GM12878 (cell line): ENCODE data around the gene SRGAP1. TPM values are rescaled to one million over a fixed set of nuclear protein-coding genes. Genes with fewer than 3 reads are reported as not detected.

Experiments used
- ATAC-seq: fragments of 200-7000 bp; cut with Tn5 transposase; 3 replicates; pipeline ENCODE4 v1.9.1; 2020; ENCODE audit warnings: mild to moderate bottlenecking, moderate library complexity
- BruUV-seq: library from RNA; stranded (reverse); fragments of 400-500 nt; replicated peaks from 2 replicates; lab custom pipeline; 2021; lab: Mats Ljungman, UMichigan
- CTCF ChIA-PET: fragments of 300-600 bp; sonication (Branson Sonifier 250); formaldehyde crosslinking; extraction: SDS; loops from one replicate; lab custom pipeline; 2021; ENCODE audit warnings: inconsistent platforms; lab: Yijun Ruan, JAX
- POLR2A ChIA-PET: fragments of 350-600 bp; formaldehyde crosslinking; extraction: SDS; loops from one replicate; lab custom pipeline; 2021; ENCODE audit warnings: inconsistent platforms; lab: Charles Lee
- RAD21 ChIA-PET: fragments of 300-600 bp; sonication (Branson Sonifier 250); formaldehyde crosslinking; loops from one replicate; lab custom pipeline; 2023; ENCODE audit warnings: antibody characterized with exemption; ENCODE audit not compliant: unreplicated experiment; lab: Charles Lee
- SMC1A ChIA-PET: fragments of 300-600 bp; sonication (Branson Sonifier 250); formaldehyde crosslinking; loops from one replicate; lab custom pipeline; 2023; ENCODE audit not compliant: unreplicated experiment, uncharacterized antibody; lab: Charles Lee
- DNase-seq: peaks from one replicate; pipeline ENCODE4 v3.0.0-alpha.2; 2011; ENCODE audit warnings: low read depth, low spot score
- FAIRE-seq: peaks from 3 replicates; lab custom pipeline; 2011; peaks lifted over from hg19 to GRCh38; lab: Jason Lieb, UNC
- H2AFZ ChIP-seq: 2 replicates; pipeline ENCODE4 v1.6.0; 2011; ENCODE audit warnings: low read depth, low read length, control low read depth; ENCODE audit not compliant: control insufficient read depth
- H3K27ac ChIP-seq: 2 replicates; pipeline ENCODE4 v1.5.1; 2011; ENCODE audit warnings: control low read depth; ENCODE audit not compliant: control insufficient read depth, insufficient read depth
- H3K27me3 ChIP-seq, 2 experiments: replicated peaks in 1 of 2; 2 replicates each; pipeline versions ENCODE4 v1.6.0 to v1.6.1; 2011; ENCODE audit warnings: low read length in 1 of 2; ENCODE audit not compliant: control insufficient read depth in 2 of 2, insufficient read depth in 2 of 2
- H3K36me3 ChIP-seq, 2 experiments: 2 replicates each; pipeline ENCODE4 v1.5.1; 2011; ENCODE audit warnings: low read length in 1 of 2; ENCODE audit not compliant: control insufficient read depth in 2 of 2, insufficient read depth in 2 of 2
- H3K4me1 ChIP-seq: 2 replicates; pipeline ENCODE4 v1.6.1; 2011; ENCODE audit warnings: mild to moderate bottlenecking, low read length, moderate library complexity, mixed read lengths; ENCODE audit not compliant: control insufficient read depth, insufficient read depth
- H3K4me2 ChIP-seq: 2 replicates; pipeline ENCODE4 v1.6.0; 2011; ENCODE audit warnings: control low read depth; ENCODE audit not compliant: control insufficient read depth, insufficient read depth
- H3K4me3 ChIP-seq: fragments of 200-600 bp; sonication (generic); 2 replicates; pipeline ENCODE4 v1.5.1; 2016
- H3K79me2 ChIP-seq: 2 replicates; pipeline ENCODE4 v1.6.0; 2011; ENCODE audit warnings: low read length; ENCODE audit not compliant: control insufficient read depth, insufficient read depth
- H3K9ac ChIP-seq: 2 replicates; pipeline ENCODE4 v1.8.0; 2011; ENCODE audit warnings: low read length, control low read depth, mixed read lengths; ENCODE audit not compliant: control insufficient read depth, insufficient read depth
- H3K9me3 ChIP-seq: replicated peaks from 3 replicates; pipeline ENCODE4 v1.5.1; 2011; ENCODE audit warnings: mild to moderate bottlenecking, low read length; ENCODE audit not compliant: control insufficient read depth, insufficient read depth
- H4K20me1 ChIP-seq: 2 replicates; pipeline ENCODE4 v1.6.0; 2011; ENCODE audit not compliant: control insufficient read depth, insufficient read depth
- EGR1 ChIP-seq, 2 experiments: IDR thresholded peaks; 1 replicate in 1 of 2; 2 replicates in 1 of 2; pipeline ENCODE4 v1.6.1; 2011 to 2012; ENCODE audit warnings: low read depth in 2 of 2, low read length in 2 of 2, borderline replicate concordance in 1 of 2, mild to moderate bottlenecking in 1 of 2, moderate library complexity in 1 of 2
- EZH2 ChIP-seq: IDR thresholded peaks from 2 replicates; pipeline ENCODE4 v1.6.1; 2012; ENCODE audit warnings: low read depth, mild to moderate bottlenecking, control low read depth, inconsistent platforms, low read length, borderline replicate concordance; ENCODE audit not compliant: control insufficient read depth
- FOXM1 ChIP-seq: IDR thresholded peaks from 2 replicates; pipeline ENCODE4 v1.6.1; 2012; ENCODE audit warnings: low read depth, mild to moderate bottlenecking, inconsistent platforms, low read length, moderate library complexity
- HDGF ChIP-seq: fragments of 450-650 bp; IDR thresholded peaks from 2 replicates; pipeline ENCODE4 v1.6.1; 2016; ENCODE audit warnings: antibody characterized with exemption
- IRF3 ChIP-seq: fragments of 450-650 bp; IDR thresholded peaks from 2 replicates; pipeline ENCODE4 v1.6.1; 2014; ENCODE audit warnings: mild to moderate bottlenecking
- KDM1A ChIP-seq: fragments of 200-600 bp; sonication (generic); IDR thresholded peaks from 2 replicates; pipeline ENCODE4 v1.6.1; 2016; ENCODE audit warnings: borderline replicate concordance
- MAX ChIP-seq: IDR thresholded peaks from 2 replicates; pipeline ENCODE4 v1.6.1; 2012; ENCODE audit warnings: low read depth, low read length, improper control_type of control experiment
- MTA2 ChIP-seq: fragments of 450-650 bp; IDR thresholded peaks from 2 replicates; pipeline ENCODE4 v1.6.1; 2016; ENCODE audit warnings: low read depth, mild to moderate bottlenecking, moderate library complexity
- NFYA ChIP-seq: IDR thresholded peaks from 2 replicates; pipeline ENCODE4 v1.6.1; 2011; ENCODE audit warnings: low read depth, mild to moderate bottlenecking, low read length, improper control_type of control experiment, borderline replicate concordance
- RAD51 ChIP-seq: fragments of 450-650 bp; IDR thresholded peaks from 2 replicates; pipeline ENCODE4 v1.6.1; 2016; ENCODE audit warnings: moderate library complexity, mild to moderate bottlenecking, inconsistent platforms
- RCOR1 ChIP-seq: conservative IDR thresholded peaks from 2 replicates; pipeline ENCODE4 v1.6.1; 2012; ENCODE audit warnings: low read depth, low read length, improper control_type of control experiment
- RELA ChIP-seq: fragments of 450-650 bp; IDR thresholded peaks from 2 replicates; pipeline ENCODE4 v1.8.0; 2014; ENCODE audit warnings: borderline replicate concordance; ENCODE audit not compliant: partially characterized antibody
- SMC3 ChIP-seq: IDR thresholded peaks from 2 replicates; pipeline ENCODE4 v1.6.1; 2011; ENCODE audit warnings: low read length, improper control_type of control experiment, borderline replicate concordance
- SUZ12 ChIP-seq: fragments of 200-600 bp; sonication (generic); IDR thresholded peaks from one replicate; pipeline ENCODE4 v1.6.1; 2018; ENCODE audit warnings: antibody characterized with exemption, mild to moderate bottlenecking; ENCODE audit not compliant: unreplicated experiment
- TCF12 ChIP-seq: IDR thresholded peaks from 2 replicates; pipeline ENCODE4 v1.6.1; 2011; ENCODE audit warnings: low read depth, mild to moderate bottlenecking, low read length
- USF2 ChIP-seq: IDR thresholded peaks from 2 replicates; pipeline ENCODE4 v1.6.1; 2011; ENCODE audit warnings: low read depth, low read length, improper control_type of control experiment, borderline replicate concordance
- ZNF687 ChIP-seq: fragments of 450-650 bp; IDR thresholded peaks from 2 replicates; pipeline ENCODE4 v1.6.1; 2017; ENCODE audit warnings: mild to moderate bottlenecking, moderate library complexity
- WGBS: methylation state at CpG from one replicate; pipeline ENCODE4 v1.1.6; 2016; ENCODE audit warnings: low lambda C conversion rate; ENCODE audit not compliant: insufficient replicate concordance, insufficient coverage; ENCODE audit errors: missing lambda C conversion rate; 5-methylcytosine and 5-hydroxymethylcytosine counted together
- in situ Hi-C: fragments of 300-500 bp; cut with MboI; formaldehyde crosslinking; loops from 9 replicates; pipeline ENCODE4 v1.14.3; 2018; ENCODE audit warnings: mixed read lengths
- intact Hi-C: fragments of 100-400 bp; cut with micrococcal nuclease; formaldehyde crosslinking; loops from one replicate; pipeline ENCODE4 v1.14.2; 2022; ENCODE audit not compliant: unreplicated experiment
- polyA plus RNA-seq, 11 experiments: library from polyadenylated mRNA; depleted of rRNA in 4 of 11; unstranded in 6 of 11; stranded (reverse) in 5 of 11; fragments of >200 nt; fragmentation: Nextera tagmentation in 4 of 11; fragmentation: Illumina TruSeq in 1 of 11; extraction: Ambion mirVana in 4 of 11; extraction: Trizol in 1 of 11; gene quantifications; 1 replicate in 1 of 11; 2 replicates in 10 of 11; pipeline versions ENCODE4 v1.2.1 to v1.2.3, GENCODE V29; 2011 to 2016; ENCODE audit warnings: inconsistent platforms in 2 of 11, missing spikeins in 2 of 11, low read depth in 1 of 11
- total RNA-seq, 4 experiments: library from RNA; depleted of rRNA in 3 of 4; stranded (reverse); fragments of >200 nt in 3 of 4; fragmentation: Illumina TruSeq in 1 of 4; extraction: Trizol in 1 of 4; gene quantifications; 2 replicates each; pipeline versions ENCODE4 v1.2.1 to v1.2.3, GENCODE V29; 2013 to 2021

The SRGAP1 gene
- total and polyA plus RNA-seq, 10 of the 15 experiments (the other 5 are each of a cell fraction or from before 2014, with no cell fraction given) = 0.16 to 0.85 (median 0.46) TPM

GRCh38 chr12:63949902-63950301 is 105.4 kb downstream of the SRGAP1 start:
- TF ChIP-seq KDM1A = no peak
- TF ChIP-seq IRF3 = no peak
- no peak for TF ChIP-seq EGR1 (IDR thresholded peaks at IDR 0.05; ENCODE audit: borderline replicate concordance in 1 of 2, low read depth in 2 of 2, low read length in 2 of 2)
- TF ChIP-seq USF2 = no peak
- no peak for TF ChIP-seq SUZ12
- TF ChIP-seq ZNF687 = no peak
- no peak for TF ChIP-seq RCOR1
- TF ChIP-seq NFYA = no peak
- TF ChIP-seq RAD51 = no peak
- no peak for TF ChIP-seq HDGF
- no peak for TF ChIP-seq FOXM1
- no peak for TF ChIP-seq SMC3
- TF ChIP-seq TCF12 = no peak
- TF ChIP-seq RELA = no peak
- no peak for TF ChIP-seq EZH2
- no peak for TF ChIP-seq MTA2
- no peak for TF ChIP-seq MAX
- Histone ChIP-seq H3K4me3 (no peak overlapping the region), H2AFZ (no peak overlapping the region), H3K9me3 (no peaks in the 10 kb centered on the region), H3K79me2 (no peaks in the 10 kb centered on the region), H3K36me3 (no peaks in the 10 kb centered on the region), H3K27me3 (no peaks in the 10 kb centered on the region), H4K20me1 (no peaks in the 10 kb centered on the region), H3K4me2 (no peak overlapping the region), H3K27ac (no peak overlapping the region), H3K4me1 (no peaks in the 10 kb centered on the region), H3K9ac (no peak overlapping the region)
- CTCF ChIA-PET = no interaction called here
- in situ Hi-C loops (no loop called here), intact Hi-C loops (no loop called here)
- POLR2A ChIA-PET = no interaction called here
- no peak for ATAC-seq
- FAIRE-seq = no peak
- SMC1A ChIA-PET = no interaction called here
- no peak for DNase-seq
- RAD21 ChIA-PET = no interaction called here
- BruUV-seq = no TSS peak
- 94% methylated on average over 2 of the region's 2 CpGs for WGBS
